Dermis microvascular lymphatic vessel endothelial cell (primary cell): ENCODE results near the gene FXR2. TPM values are rescaled to one million over a fixed set of nuclear protein-coding genes. Genes with fewer than 3 reads are reported as not detected.
"Not testable (repeated sequence)": the region's sequence is repeated elsewhere in the genome, so short reads cannot be mapped to it uniquely, and the experiment has no call there.

Source experiments
- DNase-seq, 2 donors: peaks; one replicate each; pipeline versions ENCODE4 v3.0.0 to v3.0.0-alpha.2; 2010; ENCODE audit warnings: low read depth in 2 of 2
- total RNA-seq: library from RNA; depleted of rRNA; stranded (reverse); fragments of >200 nt; gene quantifications from 2 replicates; pipeline ENCODE4 v1.2.1, GENCODE V29; 2014

FXR2 gene
- total RNA-seq, 1 donor from 2014 or later = 29.4 TPM

- DNase-seq = no peak
Observed at GRCh38 chr17:7629939-7630571, 15.4 kb upstream of the FXR2 start, which contains the start of gene SHBG. SHBG (plus strand) TSS chr17:7630135; CDS start chr17:7630173, 38 bp downstream.

GRCh38 chr17:7627250-7628121 lies 12.8 kb upstream of the FXR2 start, which contains the start of gene SAT2:
SAT2 (minus strand) TSS chr17:7627821; CDS start chr17:7627635, 186 bp downstream.
- peak; percentile 89 to 94 for DNase-seq

DNA sequence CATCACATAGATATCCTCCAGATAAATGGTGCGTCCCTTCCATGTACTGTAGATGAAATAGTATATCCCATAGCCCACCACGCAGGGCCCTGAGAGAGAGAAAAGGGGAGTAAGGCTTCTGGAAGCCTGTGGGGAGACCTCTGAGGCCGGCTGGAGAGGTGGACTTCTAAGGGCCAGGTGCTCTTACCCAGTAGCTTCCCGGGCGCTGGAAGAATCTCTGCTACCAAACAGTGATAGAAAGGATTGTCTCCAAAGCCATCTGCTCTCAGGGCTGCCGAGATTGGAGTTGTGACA lies 12.2 kb upstream of the FXR2 start:
- no peak for DNase-seq

- DNase-seq = no peak
Observed at GRCh38 chr17:7626307-7626706, 11.6 kb upstream of the FXR2 start.

- DNase-seq = not testable (repeated sequence)
Observed at GRCh38 chr17:7625749-7626148, 11.1 kb upstream of the FXR2 start.

DNA sequence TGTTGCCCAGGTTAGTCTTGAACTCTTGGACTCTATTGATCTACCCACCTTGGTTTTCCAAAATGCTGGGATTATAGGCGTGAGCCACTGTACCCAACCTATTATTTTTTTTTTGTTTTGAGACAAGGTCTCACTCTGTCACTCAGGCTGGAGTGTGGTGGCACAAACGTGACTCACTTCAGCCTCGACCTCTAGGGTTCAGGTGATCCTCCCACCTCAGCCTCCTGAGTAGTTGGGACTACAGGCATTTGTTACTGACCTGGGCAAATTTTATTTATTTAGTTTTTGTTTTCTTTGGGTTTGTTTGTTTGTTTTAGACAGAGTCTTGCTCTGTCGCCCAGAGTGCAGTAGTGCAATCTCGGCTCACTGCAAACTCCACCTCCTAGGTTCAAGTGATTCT lies 9.0 kb upstream of the FXR2 start:
- DNase-seq = no peak

GRCh38 chr17:7620835-7621234 lies 6.1 kb upstream of the FXR2 start:
- DNase-seq = no peak

DNA sequence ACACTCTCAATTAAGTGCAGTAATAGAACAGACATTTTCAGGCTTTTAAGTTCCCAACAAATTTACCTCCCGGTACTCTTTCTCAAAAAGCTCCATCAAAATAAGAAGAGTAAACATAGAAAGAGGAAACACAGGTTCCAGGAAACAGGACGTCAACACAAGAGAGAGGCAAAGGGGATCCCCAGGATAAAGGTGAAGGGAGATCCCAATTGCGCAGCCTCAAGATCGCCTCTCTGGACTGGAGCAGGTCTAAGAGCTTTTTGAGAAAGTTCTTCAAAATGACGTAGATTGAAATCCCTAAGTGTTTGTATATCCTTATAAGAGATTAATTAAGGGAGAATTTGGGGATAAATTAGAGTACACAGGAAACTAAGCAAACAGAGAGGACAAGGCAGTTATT lies 3.9 kb upstream of the FXR2 start:
- DNase-seq = no peak

DNA sequence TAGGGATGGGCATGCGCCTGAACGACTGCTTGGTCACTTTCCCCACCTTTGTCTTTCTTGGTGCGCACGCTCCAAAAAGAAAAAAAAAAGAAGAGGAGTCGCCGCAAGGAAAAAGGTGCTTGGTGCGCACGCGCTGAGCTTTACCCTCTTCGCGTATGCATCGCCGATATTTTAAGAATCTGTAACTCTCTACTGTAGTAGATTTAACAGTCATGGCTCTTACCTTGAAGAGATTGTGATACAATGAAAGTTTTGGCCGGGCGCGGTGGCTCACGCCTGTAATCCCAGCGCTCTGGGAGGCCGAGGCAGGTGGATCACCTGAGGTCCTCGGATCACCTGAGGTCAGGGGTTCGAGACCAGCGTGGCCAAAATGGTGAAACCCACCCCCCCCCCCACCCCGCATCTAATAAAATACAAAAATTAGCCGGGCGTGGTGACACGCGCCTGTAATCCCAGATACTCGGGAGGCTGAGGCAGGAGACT lies 609 bp upstream of the FXR2 start:
- DNase-seq = no peak

DNA sequence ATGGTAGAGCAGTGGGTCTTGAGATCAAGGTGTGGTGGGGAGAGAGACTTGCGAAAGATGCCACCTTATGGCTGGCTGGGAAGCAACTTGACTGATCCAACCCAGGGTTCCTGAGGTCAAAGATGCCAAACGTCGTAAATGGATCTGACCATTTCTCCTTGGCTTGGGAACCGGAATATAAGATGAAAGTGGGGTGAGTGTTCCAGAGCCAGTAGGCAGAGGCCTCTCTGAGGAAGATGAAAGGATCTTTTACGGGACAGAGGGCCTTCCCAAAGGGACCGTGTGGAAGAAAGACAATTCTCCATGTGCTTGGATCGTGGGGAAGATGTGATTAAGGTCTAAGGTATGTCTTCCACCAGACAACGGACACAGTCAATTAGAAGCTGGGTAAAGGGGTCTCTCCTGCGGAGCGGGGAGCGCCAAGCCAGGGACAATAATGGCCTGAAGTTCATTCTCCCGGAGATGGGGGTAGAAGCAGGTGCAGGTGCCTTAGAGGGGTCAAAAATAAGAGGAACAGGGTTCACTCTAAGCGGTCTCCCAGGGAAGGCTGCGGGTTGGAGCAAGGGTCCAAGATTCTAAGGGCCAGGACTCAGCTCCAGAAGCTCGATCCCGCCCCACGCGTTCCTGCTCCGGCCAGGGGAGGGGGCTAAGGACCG lies 800 bp downstream of the FXR2 start:
- no peak for DNase-seq

GRCh38 chr17:7612294-7612640 lies 2.4 kb downstream of the FXR2 start:
- DNase-seq = no peak

DNA sequence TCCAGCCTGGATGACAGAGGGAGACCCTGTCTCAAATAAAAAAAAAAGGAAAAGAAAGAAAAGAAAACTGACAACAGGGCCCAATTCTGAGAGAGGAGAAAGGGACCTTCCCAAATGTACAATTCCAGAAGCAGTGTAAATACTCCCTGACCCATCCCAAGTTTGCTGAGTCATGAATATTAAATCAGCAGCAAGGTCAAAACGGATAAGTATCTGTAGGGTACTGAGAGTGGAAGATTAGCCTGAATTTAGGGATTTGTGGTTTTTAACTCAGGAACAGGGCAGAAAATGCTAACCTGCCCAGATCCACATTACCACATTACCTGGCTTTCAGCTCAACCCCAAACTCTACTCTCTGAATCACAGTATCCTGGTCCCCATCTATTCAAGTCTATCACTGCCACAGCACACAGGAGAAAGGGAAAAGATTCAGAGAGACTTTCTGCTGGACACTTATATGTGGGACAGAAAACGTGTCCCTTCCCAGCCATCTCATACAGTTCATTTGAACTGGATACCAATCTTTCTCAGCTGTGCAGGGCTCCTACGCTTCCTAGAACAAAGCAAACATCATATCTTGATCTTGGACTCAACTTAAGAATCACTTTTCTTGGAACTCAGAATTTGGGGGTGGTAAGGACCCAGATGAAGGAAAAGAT lies 2.9 kb downstream of the FXR2 start:
- no peak for DNase-seq

DNA sequence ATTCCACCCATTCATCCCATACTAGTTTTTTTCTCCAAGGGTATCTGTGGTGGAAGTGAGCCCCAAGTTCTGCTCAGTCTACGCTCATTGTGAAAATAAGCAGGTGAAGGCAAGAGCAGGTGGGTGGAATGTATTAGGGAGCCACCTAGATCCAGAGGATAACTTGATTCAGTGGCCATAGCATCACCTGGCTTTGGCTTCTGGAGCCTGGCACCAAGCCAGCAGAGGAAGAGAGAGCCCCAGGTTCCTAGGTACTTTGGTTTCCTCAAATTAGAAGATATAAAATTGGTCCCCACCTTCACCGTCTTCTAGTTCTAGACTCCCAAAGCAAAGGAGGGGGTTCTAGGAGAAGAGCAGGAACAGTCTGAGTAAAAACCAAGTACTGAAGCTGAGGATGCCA lies 4.1 kb downstream of the FXR2 start:
- no peak for DNase-seq

DNA sequence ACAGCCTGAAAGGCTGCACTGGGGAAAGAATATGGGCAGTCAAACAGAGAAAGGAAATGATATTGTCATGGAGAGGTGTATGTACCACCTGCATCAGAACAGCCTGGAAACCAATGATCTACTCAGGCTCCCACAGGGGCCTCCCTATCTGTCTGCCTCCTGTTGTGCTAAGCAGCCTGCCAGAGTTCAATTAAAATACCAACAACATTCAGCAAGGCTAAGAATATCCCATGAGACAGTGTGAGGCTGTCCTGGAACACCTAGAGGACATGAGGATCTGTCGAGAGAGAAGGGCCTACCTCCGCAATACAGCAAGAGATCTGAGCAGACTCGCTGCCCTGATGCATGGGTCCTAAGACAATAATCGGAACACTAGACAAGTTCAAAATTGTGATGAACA lies 8.4 kb downstream of the FXR2 start:
- DNase-seq = no peak

- not testable (repeated sequence) for DNase-seq
Observed at GRCh38 chr17:7597561-7597960, 17.1 kb downstream of the FXR2 start.

DNA sequence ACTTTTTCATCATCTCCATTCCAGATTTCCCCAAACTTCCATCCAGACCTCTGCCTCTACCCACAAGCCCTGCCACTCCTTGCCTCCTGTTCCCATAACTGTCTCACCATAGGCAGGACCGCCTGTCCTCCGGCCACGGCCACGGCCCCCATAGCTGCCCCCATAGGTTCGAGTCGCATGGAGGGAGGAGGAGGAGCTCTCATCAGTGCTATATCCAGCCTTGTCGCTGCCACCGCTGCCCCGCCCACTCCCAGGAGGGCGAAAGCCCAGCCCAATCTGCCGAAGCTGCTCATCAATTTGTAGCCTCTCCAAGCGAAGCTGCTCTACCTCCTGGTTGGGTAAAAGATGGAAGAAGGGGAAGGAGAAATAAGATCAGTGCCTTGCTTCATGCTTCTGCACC lies 21.4 kb downstream of the FXR2 start:
- no peak for DNase-seq

DNA sequence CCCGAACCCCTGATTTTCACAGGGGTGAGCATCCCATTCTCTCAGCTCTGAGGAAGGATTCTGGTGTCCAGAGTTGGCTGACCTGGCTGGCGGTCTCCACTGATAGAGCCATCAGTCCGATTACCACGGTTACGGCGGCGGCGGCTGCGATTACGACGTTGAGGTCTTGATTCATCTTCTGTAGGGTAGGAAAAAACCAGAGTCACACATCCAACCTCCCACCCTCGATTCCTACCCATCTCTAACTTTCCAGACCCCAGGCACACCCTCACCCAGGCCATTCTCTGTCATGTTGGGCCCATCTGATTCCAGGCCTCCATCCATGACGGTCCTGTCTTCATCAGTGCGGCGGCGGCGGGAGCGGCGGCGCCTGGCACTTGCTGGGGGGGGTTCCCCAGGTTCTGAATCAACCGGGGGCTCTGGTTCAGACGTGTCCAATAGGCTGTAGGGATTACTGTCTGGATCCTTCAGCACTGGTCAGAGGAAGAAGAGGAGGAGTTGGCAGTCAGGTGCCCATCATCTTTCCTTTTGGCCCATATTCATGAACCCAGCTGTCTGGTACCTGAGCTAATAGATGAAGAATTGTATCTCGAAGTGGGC lies 22.2 kb downstream of the FXR2 start:
- DNase-seq = no peak

GRCh38 chr17:7591596-7591995 lies 23.1 kb downstream of the FXR2 start:
- no peak for DNase-seq

GRCh38 chr17:7590743-7591142 lies 24.0 kb downstream of the FXR2 start:
- DNase-seq = no peak

DNA sequence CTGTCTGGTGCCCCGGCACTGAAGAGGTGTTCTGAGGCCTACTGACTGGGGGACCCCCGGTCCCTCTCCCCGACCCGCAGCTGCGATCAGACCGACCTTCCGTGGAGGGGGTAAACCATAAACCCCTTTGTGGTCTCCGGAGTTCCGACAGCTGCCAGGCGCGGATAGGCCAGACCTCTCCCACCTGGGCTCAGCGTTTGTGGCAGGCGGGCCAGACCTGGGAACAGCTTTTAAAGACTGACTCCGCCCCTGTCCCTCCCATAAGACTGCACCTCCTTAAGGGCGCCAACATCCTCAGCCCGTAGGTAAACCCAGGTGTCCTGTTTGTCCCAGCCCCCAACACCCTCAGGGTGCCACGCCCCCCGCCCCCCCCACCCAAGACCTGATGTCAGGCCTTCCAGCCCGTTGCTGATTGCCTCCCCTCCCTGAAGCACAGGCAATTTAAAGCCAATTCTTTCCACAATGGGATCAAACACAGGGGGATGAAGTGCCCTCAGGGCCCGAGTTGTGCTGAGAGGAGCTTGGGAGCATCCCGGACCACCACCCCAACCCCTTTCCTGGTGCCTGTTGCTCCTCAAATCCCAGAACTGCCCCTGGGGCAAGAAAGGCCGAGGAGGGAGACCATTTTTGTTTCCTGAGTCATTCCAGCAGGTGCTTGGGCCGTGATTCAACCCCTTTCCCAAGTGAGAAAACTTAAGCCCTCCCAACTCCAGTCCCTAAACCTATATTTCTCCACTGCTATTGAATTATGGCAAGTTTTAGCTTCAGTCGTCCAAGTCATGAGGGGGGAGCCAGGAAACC lies 24.6 kb downstream of the FXR2 start, which contains the start of gene SOX15:
TSS of gene SOX15 (minus strand) at position 204 of the 801 bp plus-strand sequence. CDS start 418 bp downstream, outside the sequence.
- DNase-seq = no peak
